Fibroblast of lung (primary cell): ENCODE results near the gene RYR1.

Source experiments
- CTCF ChIP-seq, 2 donors: IDR thresholded peaks in 1 of 2; conservative IDR thresholded peaks in 1 of 2; 1 replicate in 1 of 2; 2 replicates in 1 of 2; pipeline ENCODE4 v1.5.1; 2011 to 2012; ENCODE audit warnings: low read length in 2 of 2, control low read depth in 1 of 2, inconsistent platforms in 1 of 2, low read depth in 1 of 2, mild to moderate bottlenecking in 1 of 2
- EZH2 ChIP-seq: IDR thresholded peaks from 2 replicates; pipeline ENCODE4 v1.5.1; 2012; ENCODE audit warnings: low read length, control low read depth, mild to moderate bottlenecking; ENCODE audit errors: missing control alignments

- TF ChIP-seq CTCF (conservative IDR thresholded peaks at IDR 0.05 in 1 of 2, IDR thresholded peaks at IDR 0.05 in 1 of 2; ENCODE audit: low read depth in 1 of 2, low read length in 2 of 2), result no peak
- no peak for TF ChIP-seq EZH2
These were observed 132.2 kb downstream of the RYR1 start for GRCh38 chr19:38565691-38566105.
